GM21825 (cell line): ENCODE data around the gene AUH.

Experiments used
- ATAC-seq: cut with Tn5 transposase; IDR thresholded peaks from one replicate; pipeline ENCODE4 v1.9.1; 2021; ENCODE audit warnings: mild to moderate bottlenecking, moderate library complexity; ENCODE audit not compliant: unreplicated experiment

Gene AUH

DNA sequence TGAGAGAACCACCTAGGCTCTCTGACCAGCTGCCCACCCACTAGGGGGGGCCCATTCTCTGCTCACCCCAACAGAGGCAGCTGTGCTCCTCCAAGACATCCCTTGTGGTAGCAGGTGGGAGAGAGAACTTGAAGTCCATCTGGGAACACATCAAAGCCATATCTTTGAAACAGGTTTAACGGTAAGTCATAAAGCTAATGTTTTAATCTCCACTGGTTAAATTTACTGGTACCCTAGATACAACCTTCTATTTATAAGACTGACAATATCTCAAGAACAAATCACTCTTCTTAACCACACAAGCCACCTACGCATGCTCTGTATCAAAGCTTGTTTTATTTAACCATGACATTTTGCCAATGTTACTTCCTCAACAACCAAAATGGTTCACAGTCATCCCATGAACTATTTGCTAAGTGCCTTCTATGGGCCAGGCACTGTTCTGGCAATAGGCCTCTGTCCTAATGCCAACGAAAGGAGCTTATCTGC, 20.4 kb downstream of the AUH start:
- no peak for ATAC-seq

- ATAC-seq: no peak
Observed at GRCh38 chr9:91340395-91340967, 21.2 kb downstream of the AUH start.

DNA sequence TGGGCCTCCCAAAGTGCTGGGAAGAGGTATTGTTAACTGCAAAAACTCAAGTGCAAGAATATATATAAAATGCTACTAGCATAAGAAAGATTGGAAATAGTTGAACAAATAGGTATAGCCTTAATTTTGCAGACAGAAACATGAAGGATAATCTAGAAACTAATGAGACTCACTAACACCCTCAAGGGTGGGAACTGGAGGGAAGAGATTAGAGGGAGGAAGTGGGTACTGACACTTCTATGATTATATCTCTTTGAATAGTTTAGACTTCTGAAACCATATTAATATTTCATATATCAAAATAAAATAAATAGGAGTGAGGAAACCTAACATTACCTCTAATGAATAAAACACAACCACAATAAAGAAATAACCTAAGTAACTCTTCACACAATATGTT, 23.0 kb downstream of the AUH start:
- no peak for ATAC-seq

GRCh38 chr9:91336786-91337185, 24.9 kb downstream of the AUH start:
- ATAC-seq: no peak

DNA sequence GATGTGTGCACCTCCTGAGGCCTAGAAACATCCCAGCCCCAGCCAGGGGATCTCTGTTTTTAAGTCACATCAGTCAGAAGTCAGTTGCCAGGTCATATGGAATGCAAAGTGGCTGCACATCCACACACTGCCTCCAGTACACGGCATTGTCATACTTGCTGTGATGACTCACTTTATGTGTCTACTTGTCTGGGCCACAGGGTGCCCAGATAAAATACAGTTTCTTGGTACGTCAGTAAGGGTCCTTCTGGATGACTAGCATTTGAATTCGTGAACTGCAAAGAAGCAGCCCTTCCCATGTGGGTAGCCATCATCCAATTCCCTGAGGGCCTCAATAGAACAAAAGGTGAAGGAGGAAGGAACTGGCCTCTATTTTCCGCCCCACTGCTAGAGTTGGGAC, 27.7 kb downstream of the AUH start:
- ATAC-seq: no peak

DNA sequence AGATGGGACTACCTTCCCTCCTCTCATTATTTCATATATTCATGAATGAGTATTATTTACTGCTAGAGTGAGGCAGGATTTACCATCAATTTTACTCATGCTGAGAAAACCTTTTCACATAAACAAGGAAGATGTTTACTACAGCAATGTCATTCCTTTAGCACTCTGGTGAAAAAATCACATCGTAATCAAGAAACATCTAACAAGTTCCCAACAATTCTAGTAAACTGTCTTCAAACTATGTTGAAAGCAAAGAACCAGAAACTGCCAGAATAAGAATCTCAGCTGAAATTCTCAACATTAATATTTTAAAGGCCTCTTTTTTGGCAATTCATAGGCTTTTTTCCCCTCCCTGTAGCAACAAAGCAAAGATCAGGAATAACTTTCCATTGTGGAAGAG, 28.2 kb downstream of the AUH start:
- no peak for ATAC-seq

GRCh38 chr9:91332546-91333231, 29.0 kb downstream of the AUH start:
- no peak for ATAC-seq

GRCh38 chr9:91331849-91332248, 29.9 kb downstream of the AUH start:
- ATAC-seq: no peak

GRCh38 chr9:91328186-91328585, 33.5 kb downstream of the AUH start:
- no peak for ATAC-seq

DNA sequence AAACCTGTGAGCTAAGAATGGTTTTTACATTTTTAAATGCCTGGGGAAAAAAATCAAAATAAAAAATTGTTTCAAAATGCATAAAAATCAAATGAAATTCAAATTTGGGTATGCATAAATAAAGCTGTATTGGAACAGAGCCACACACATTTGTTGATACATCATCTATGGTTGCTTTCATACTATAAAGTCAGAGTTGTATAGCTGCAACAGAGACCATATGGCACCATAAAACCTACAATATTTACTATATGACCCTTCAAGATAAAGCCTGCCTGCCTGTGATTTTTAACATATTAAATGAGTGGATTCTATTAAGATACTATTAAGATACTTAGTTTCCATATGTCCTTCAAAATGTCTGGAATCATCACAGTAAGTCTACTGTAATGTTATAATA, 40.0 kb downstream of the AUH start:
- no peak for ATAC-seq

DNA sequence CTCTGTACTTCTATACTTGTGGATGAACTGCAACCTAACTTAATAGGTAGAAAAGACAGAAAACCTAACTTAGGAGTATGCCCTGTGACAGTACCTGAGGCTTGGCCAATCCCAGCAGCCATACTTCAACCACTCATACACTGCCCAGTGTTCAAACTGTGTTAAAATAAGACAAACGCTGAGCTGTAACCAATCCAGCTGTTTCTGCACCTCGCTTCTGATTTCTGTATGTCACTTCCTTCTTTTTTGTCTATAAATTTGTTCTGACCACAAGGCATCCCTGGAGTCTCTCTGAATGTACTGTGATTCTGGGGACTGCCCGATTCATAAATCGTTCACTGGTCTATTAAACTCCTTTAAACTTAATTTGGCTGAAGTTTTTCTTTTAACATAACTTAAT, 41.4 kb downstream of the AUH start:
- ATAC-seq: no peak

- ATAC-seq: no peak
Observed at GRCh38 chr9:91316093-91316492, 45.6 kb downstream of the AUH start.

GRCh38 chr9:91315191-91315590, 46.5 kb downstream of the AUH start:
- no peak for ATAC-seq

DNA sequence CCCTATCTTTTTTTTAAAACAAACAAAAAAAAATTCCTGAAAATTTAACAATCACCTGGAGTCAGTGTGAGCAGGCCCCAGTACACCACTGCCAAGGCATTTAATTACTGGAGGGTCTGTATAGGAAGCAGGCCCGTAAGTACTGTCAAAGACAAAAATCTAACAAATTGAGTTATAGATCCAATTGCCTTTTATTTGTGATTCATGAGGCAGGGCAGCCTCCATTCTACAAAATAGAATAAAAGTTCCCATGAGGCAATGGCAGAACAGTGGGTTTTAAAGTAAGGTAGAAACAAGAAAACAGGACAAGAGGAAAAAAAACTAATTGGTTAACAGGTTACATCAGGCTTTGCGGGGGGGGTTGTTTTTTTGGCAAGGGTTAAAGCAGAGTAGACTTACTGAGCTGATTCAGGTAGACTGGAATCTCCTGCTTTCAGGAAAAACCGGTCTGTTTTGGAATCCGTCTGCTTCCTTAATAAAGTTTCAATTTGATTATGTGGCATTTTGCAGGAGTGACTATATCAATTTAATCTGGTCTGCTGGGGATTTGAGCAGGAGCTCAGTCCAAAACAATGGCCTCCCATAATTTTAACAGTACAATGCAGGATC, 48.9 kb downstream of the AUH start:
- ATAC-seq: no peak

DNA sequence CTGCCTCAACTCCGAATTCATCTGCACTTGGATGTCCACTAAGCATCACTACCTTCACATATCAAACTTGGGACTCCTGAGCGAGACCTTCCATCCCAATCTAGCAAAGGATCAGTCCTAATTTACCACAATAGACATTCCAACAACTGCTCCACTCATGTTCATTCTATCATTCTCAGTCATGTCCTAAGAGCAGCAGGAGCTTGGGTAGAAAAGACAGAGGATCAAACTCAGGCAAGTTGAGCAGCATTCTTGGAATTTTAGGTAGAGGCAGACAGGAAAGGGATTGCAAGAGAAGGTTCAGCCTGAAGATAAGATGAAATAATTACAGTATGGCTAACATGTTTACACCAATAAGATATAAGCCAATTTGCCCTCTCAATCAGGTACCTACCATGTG, 51.7 kb downstream of the AUH start:
- no peak for ATAC-seq

DNA sequence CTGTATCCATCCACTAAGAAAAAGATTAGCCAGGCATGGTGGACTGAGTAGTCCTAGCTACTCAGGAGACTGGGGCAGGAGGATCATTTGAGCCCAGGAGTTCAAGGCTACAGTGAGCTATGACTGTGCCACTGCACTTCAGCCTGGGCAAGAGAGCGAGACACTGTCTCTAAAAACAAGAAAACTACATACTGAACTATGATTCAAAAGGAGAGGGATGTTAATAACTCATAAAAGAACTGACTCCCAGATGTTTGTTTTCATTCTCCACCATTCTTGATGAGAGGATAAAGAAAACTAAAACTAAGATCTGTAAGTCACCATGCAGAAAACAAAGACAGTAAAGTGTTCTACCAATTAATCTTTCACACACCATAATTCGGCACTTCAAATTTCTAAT, 53.5 kb downstream of the AUH start:
- ATAC-seq: no peak

DNA sequence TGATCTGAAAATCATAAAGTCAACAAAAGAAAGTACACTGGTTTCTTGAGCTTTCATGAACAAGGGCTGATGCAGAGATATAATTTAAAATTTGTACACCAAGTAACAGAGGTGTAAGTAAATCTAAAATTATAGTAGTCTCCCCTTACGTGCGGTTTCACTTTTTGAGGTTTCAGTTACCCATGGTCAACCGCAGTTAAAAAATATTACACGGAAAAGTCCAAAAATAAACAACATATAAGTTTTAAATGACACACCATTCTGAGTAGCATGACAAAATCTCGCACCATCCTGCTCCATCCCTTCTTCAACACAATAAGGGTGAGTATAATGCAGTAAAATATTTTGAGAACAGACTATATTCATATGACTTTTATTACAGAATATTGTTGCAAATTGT, 54.4 kb downstream of the AUH start:
- no peak for ATAC-seq

DNA sequence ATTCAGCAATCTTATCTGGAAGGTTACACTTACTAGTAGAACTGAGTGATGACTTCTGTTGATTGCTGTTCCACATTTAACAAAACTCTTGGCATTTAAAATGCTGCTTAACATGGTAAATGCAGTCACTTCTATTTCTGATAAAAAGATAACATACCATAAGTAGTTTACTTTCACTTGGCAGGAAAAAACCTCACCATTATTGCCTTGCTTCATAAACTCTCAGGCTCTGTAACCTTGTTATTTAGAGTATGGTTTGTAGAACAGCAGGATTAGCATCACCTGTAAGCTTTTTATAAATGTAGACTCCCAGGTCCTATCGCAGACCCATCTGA, 55.5 kb downstream of the AUH start:
- no peak for ATAC-seq

DNA sequence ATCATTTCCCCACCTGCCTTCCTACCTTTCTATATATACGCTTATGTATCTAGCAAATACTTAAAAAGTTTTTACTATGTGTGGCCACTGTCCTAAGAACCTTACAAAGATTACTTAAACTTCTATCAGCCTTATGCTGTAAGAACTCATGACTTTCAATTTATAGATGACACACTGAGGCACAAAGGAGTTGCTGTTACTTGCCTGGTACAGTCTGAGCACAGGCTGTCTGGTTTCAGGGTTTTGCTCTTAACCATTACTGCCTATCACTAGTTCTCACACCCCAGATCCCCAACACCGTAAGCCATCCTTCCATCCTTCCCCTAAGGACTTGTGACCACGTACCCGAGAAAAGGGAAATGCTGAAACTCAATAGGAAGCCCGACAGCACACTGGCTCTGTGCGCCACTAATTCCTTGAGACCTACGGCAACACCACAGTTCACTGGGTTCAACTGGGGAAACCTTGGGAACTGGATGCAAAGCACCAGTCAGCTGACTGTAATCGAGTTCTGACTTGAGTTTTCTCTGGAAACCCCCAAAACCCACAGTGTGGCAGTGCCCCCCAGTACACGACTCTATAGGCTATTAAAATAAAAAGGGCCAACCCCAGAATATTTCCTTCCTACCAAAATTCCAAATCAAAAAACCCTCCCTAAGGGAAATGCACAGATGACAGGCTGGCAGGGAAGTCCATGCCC, 56.0 kb downstream of the AUH start:
- no peak for ATAC-seq

DNA sequence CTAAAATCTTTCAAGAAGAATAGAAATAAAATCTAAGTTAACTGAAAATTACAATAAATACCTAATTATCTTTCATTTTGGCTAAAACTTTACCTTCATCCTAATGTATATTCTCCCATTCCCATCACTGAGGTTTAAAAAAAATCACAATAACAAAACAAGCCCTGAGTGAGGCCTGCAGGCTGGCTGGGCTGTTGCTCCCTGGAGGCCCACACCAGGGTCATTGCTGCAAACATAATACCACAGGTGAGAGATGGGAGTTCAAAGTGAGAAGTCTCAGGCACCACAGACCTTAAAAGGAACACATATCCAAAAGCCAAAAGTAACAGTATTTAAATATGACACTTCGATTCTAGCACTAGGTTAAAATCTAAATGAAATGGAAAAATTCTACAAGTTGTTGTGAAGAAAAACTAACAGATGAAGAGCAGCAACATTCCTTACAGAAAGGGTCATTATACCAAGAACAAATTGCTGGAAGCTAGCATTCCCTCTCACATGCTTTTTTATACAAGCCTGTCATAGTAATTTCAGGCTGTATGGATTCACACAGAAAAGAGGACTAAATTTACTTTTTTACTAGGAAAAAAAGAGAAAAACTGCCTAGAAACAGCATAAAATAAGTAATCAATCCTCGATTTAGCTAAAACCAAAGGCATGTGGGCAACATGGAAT, 57.8 kb downstream of the AUH start:
- no peak for ATAC-seq

DNA sequence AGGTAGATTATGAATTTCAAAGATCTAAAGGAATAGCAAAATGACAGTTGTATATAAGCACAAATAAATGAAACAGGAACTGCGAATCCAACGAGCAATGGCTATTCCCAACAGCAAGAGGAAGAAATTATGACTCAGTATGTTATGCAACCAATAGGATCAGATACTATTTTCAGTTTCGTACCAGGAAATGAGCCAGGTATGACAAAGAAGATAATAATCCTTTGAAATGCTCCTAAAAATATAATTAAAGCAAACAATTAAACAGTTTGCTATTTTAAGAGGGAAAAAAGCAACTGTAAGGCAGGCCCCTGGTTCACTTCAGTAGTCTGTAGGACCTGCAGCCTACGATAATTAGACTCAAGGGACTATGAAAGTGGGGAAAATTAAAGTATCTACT, 58.9 kb downstream of the AUH start:
- no peak for ATAC-seq

GRCh38 chr9:91301161-91301560, 60.6 kb downstream of the AUH start:
- no peak for ATAC-seq
